K562 (cell line): ENCODE measurements around the gene PRRC2C. TPM values are rescaled to one million over a fixed set of nuclear protein-coding genes. Genes with fewer than 3 reads are reported as not detected.

Source experiments
- COPS2 ChIP-seq: fragments of 450-650 bp; conservative IDR thresholded peaks from 2 replicates; pipeline ENCODE4 v1.6.1; 2016; ENCODE audit warnings: mild to moderate bottlenecking, moderate library complexity
- FOS ChIP-seq: IDR thresholded peaks from 3 replicates; pipeline ENCODE4 v1.6.1; 2011; ENCODE audit not compliant: insufficient read length; ENCODE audit errors: extremely low read depth
- KLF1 ChIP-seq: fragments of 450-650 bp; IDR thresholded peaks from 2 replicates; pipeline ENCODE4 v1.6.1; 2016; ENCODE audit warnings: missing genetic modification characterization, missing compliant biosample characterization
- MAFG ChIP-seq: fragments of 450-650 bp; conservative IDR thresholded peaks from 2 replicates; pipeline ENCODE4 v1.6.1; 2016; ENCODE audit warnings: missing genetic modification characterization, missing compliant biosample characterization
- SMAD3 ChIP-seq: fragments of 450-650 bp; formaldehyde crosslinking; conservative IDR thresholded peaks from 2 replicates; pipeline ENCODE4 v1.4.0; 2020; ENCODE audit warnings: mild to moderate bottlenecking
- TAF15 ChIP-seq: fragments of 200-400 bp; formaldehyde crosslinking; IDR thresholded peaks from 2 replicates; pipeline ENCODE4 v1.6.1; 2017; ENCODE audit warnings: mild to moderate bottlenecking, low read depth, low read length, moderate library complexity
- TAF7 ChIP-seq: fragments of 450-650 bp; IDR thresholded peaks from 2 replicates; pipeline ENCODE4 v1.6.1; 2016; ENCODE audit warnings: missing genetic modification characterization, missing compliant biosample characterization
- TFAM ChIP-seq: fragments of 250-450 bp; sonication (Bioruptor Pico); conservative IDR thresholded peaks from 2 replicates; pipeline ENCODE4 v1.5.0; 2021; ENCODE audit warnings: mild to moderate bottlenecking, moderate library complexity
- ZNF124 ChIP-seq: sonication (generic); formaldehyde crosslinking; IDR thresholded peaks from 2 replicates; pipeline ENCODE4 v1.8.1; 2022; ENCODE audit warnings: missing genetic modification reagents
- ZNF174 ChIP-seq: fragments of 250-450 bp; sonication (Bioruptor Pico); IDR thresholded peaks from 2 replicates; pipeline ENCODE4 v1.4.0; 2020; ENCODE audit warnings: mild to moderate bottlenecking
- polyA plus RNA-seq, 8 experiments: library from polyadenylated mRNA; depleted of rRNA in 4 of 8; stranded (reverse) in 5 of 8; unstranded in 3 of 8; fragments of >200 nt; fragmentation: Nextera tagmentation in 2 of 8; fragmentation: Illumina TruSeq in 1 of 8; extraction: Ambion mirVana in 2 of 8; extraction: Trizol in 1 of 8; gene quantifications; 2 replicates each; pipeline versions ENCODE4 v1.2.1 to v1.2.3, GENCODE V29; 2011 to 2014; ENCODE audit warnings: inconsistent platforms in 1 of 8, missing spikeins in 1 of 8
- total RNA-seq, 7 experiments: library from RNA; depleted of rRNA in 6 of 7; stranded (reverse); fragments of >200 nt in 6 of 7; fragmentation: Illumina TruSeq in 2 of 7; extraction: Trizol in 2 of 7; gene quantifications; 2 replicates each; pipeline versions ENCODE4 v1.2.1 to v1.2.3, GENCODE V29; 2011 to 2021; ENCODE audit warnings: low replicate concordance in 1 of 7
- TF ChIP-seq, protein P1 (sequence below): fragments of 450-650 bp; formaldehyde crosslinking; IDR thresholded peaks from 2 replicates; pipeline ENCODE4 v1.4.0; 2020; ENCODE audit warnings: mild to moderate bottlenecking
- TF ChIP-seq, protein P2 (sequence below): fragments of 200-600 bp; sonication (generic); IDR thresholded peaks from one replicate; pipeline ENCODE4 v1.6.1; 2012; ENCODE audit warnings: mild to moderate bottlenecking, low read depth, low read length, inconsistent platforms
- TF ChIP-seq, protein P3 (sequence below): fragments of 250-450 bp; sonication (Bioruptor Pico); IDR thresholded peaks from 2 replicates; pipeline ENCODE4 v1.4.0; 2020; ENCODE audit warnings: mild to moderate bottlenecking, moderate library complexity, borderline replicate concordance

PRRC2C gene
- total and polyA plus RNA-seq, 9 of the 15 experiments (the other 6 are each of a cell fraction or from before 2014, with no cell fraction given) = 61.9 to 237 (median 105) TPM

DNA sequence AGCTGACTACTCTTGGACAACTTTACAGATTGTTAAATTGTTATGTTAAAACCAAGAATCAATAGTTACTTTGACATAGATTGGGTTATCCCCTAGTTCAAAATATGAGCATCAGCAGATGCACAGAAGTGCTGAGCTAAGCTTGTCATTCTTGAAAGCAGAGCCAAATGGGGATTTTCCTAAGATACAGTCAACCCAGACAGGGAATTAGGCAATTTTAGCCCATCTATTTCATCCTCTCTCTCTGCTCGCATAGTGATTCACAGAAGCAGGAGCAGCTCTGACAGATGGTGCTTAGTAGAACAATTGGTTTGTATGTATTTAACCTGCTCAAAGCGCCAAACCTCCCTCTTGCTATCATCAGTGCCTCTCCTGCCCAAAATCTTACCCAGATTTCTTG, 27.9 kb upstream of the PRRC2C start (continued):
- TF ChIP-seq, protein P1, sequence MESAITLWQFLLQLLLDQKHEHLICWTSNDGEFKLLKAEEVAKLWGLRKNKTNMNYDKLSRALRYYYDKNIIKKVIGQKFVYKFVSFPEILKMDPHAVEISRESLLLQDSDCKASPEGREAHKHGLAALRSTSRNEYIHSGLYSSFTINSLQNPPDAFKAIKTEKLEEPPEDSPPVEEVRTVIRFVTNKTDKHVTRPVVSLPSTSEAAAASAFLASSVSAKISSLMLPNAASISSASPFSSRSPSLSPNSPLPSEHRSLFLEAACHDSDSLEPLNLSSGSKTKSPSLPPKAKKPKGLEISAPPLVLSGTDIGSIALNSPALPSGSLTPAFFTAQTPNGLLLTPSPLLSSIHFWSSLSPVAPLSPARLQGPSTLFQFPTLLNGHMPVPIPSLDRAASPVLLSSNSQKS (CRISPR knock-in tag) = no peak
- TF ChIP-seq TAF7 = no peak
- TF ChIP-seq KLF1 (tag) = no peak
- no peak for TF ChIP-seq ZNF124
- no peak for TF ChIP-seq TFAM (CRISPR knock-in tag)
- TF ChIP-seq SMAD3 (CRISPR knock-in tag) = no peak
- TF ChIP-seq, protein P2, sequence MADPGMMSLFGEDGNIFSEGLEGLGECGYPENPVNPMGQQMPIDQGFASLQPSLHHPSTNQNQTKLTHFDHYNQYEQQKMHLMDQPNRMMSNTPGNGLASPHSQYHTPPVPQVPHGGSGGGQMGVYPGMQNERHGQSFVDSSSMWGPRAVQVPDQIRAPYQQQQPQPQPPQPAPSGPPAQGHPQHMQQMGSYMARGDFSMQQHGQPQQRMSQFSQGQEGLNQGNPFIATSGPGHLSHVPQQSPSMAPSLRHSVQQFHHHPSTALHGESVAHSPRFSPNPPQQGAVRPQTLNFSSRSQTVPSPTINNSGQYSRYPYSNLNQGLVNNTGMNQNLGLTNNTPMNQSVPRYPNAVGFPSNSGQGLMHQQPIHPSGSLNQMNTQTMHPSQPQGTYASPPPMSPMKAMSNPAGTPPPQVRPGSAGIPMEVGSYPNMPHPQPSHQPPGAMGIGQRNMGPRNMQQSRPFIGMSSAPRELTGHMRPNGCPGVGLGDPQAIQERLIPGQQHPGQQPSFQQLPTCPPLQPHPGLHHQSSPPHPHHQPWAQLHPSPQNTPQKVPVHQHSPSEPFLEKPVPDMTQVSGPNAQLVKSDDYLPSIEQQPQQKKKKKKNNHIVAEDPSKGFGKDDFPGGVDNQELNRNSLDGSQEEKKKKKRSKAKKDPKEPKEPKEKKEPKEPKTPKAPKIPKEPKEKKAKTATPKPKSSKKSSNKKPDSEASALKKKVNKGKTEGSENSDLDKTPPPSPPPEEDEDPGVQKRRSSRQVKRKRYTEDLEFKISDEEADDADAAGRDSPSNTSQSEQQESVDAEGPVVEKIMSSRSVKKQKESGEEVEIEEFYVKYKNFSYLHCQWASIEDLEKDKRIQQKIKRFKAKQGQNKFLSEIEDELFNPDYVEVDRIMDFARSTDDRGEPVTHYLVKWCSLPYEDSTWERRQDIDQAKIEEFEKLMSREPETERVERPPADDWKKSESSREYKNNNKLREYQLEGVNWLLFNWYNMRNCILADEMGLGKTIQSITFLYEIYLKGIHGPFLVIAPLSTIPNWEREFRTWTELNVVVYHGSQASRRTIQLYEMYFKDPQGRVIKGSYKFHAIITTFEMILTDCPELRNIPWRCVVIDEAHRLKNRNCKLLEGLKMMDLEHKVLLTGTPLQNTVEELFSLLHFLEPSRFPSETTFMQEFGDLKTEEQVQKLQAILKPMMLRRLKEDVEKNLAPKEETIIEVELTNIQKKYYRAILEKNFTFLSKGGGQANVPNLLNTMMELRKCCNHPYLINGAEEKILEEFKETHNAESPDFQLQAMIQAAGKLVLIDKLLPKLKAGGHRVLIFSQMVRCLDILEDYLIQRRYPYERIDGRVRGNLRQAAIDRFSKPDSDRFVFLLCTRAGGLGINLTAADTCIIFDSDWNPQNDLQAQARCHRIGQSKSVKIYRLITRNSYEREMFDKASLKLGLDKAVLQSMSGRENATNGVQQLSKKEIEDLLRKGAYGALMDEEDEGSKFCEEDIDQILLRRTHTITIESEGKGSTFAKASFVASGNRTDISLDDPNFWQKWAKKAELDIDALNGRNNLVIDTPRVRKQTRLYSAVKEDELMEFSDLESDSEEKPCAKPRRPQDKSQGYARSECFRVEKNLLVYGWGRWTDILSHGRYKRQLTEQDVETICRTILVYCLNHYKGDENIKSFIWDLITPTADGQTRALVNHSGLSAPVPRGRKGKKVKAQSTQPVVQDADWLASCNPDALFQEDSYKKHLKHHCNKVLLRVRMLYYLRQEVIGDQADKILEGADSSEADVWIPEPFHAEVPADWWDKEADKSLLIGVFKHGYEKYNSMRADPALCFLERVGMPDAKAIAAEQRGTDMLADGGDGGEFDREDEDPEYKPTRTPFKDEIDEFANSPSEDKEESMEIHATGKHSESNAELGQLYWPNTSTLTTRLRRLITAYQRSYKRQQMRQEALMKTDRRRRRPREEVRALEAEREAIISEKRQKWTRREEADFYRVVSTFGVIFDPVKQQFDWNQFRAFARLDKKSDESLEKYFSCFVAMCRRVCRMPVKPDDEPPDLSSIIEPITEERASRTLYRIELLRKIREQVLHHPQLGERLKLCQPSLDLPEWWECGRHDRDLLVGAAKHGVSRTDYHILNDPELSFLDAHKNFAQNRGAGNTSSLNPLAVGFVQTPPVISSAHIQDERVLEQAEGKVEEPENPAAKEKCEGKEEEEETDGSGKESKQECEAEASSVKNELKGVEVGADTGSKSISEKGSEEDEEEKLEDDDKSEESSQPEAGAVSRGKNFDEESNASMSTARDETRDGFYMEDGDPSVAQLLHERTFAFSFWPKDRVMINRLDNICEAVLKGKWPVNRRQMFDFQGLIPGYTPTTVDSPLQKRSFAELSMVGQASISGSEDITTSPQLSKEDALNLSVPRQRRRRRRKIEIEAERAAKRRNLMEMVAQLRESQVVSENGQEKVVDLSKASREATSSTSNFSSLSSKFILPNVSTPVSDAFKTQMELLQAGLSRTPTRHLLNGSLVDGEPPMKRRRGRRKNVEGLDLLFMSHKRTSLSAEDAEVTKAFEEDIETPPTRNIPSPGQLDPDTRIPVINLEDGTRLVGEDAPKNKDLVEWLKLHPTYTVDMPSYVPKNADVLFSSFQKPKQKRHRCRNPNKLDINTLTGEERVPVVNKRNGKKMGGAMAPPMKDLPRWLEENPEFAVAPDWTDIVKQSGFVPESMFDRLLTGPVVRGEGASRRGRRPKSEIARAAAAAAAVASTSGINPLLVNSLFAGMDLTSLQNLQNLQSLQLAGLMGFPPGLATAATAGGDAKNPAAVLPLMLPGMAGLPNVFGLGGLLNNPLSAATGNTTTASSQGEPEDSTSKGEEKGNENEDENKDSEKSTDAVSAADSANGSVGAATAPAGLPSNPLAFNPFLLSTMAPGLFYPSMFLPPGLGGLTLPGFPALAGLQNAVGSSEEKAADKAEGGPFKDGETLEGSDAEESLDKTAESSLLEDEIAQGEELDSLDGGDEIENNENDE = no peak
- TF ChIP-seq COPS2 = no peak
- no peak for TF ChIP-seq TAF15
- no peak for TF ChIP-seq MAFG
- no peak for TF ChIP-seq ZNF174 (CRISPR knock-in tag)
- TF ChIP-seq, protein P3, sequence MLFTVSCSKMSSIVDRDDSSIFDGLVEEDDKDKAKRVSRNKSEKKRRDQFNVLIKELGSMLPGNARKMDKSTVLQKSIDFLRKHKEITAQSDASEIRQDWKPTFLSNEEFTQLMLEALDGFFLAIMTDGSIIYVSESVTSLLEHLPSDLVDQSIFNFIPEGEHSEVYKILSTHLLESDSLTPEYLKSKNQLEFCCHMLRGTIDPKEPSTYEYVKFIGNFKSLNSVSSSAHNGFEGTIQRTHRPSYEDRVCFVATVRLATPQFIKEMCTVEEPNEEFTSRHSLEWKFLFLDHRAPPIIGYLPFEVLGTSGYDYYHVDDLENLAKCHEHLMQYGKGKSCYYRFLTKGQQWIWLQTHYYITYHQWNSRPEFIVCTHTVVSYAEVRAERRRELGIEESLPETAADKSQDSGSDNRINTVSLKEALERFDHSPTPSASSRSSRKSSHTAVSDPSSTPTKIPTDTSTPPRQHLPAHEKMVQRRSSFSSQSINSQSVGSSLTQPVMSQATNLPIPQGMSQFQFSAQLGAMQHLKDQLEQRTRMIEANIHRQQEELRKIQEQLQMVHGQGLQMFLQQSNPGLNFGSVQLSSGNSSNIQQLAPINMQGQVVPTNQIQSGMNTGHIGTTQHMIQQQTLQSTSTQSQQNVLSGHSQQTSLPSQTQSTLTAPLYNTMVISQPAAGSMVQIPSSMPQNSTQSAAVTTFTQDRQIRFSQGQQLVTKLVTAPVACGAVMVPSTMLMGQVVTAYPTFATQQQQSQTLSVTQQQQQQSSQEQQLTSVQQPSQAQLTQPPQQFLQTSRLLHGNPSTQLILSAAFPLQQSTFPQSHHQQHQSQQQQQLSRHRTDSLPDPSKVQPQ (CRISPR knock-in tag) = no peak
- no peak for TF ChIP-seq FOS
- TF ChIP-seq, all 486 proteins: peak for 0
